NCI-H146 treated with DMSO at 0.1 percent for 48 hours (cell line): ENCODE measurements around the gene CYP39A1.
"Not testable (repeated sequence)": the region's sequence is repeated elsewhere in the genome, so short reads cannot be mapped to it uniquely, and the experiment has no call there.

Source experiments
- DNase-seq: peaks from one replicate; lab custom pipeline; 2025; ENCODE audit not compliant: unreplicated experiment; lab: John Stamatoyannopoulos, UW

CYP39A1 gene

GRCh38 chr6:46651006-46651405 is 1.6 kb downstream of the CYP39A1 start:
- DNase-seq: no peak

GRCh38 chr6:46648869-46649492 is 3.6 kb downstream of the CYP39A1 start:
- DNase-seq: no peak

GRCh38 chr6:46648108-46648507 is 4.5 kb downstream of the CYP39A1 start:
- not testable (repeated sequence) for DNase-seq

GRCh38 chr6:46645265-46645664 is 7.4 kb downstream of the CYP39A1 start:
- no peak for DNase-seq

GRCh38 chr6:46642928-46643751 is 9.5 kb downstream of the CYP39A1 start:
- DNase-seq: no peak

GRCh38 chr6:46638650-46639049 is 14.0 kb downstream of the CYP39A1 start:
- no peak for DNase-seq

- no peak for DNase-seq
Observed at GRCh38 chr6:46637933-46638332, 14.7 kb downstream of the CYP39A1 start.

GRCh38 chr6:46637145-46637544 is 15.5 kb downstream of the CYP39A1 start:
- DNase-seq: no peak

- no peak for DNase-seq
Observed at GRCh38 chr6:46635462-46635861, 17.2 kb downstream of the CYP39A1 start.

GRCh38 chr6:46632053-46632452 is 20.6 kb downstream of the CYP39A1 start:
- DNase-seq: no peak

- no peak for DNase-seq
Observed at GRCh38 chr6:46629691-46630090, 22.9 kb downstream of the CYP39A1 start.

- DNase-seq: no peak
Observed at GRCh38 chr6:46628976-46629375, 23.6 kb downstream of the CYP39A1 start.

- DNase-seq: no peak
Observed at GRCh38 chr6:46628498-46628897, 24.1 kb downstream of the CYP39A1 start.

- no peak for DNase-seq
Observed at GRCh38 chr6:46626976-46627375, 25.6 kb downstream of the CYP39A1 start.

- DNase-seq: no peak
Observed at GRCh38 chr6:46626228-46626909, 26.2 kb downstream of the CYP39A1 start.

GRCh38 chr6:46618726-46619125 is 33.9 kb downstream of the CYP39A1 start:
- no peak for DNase-seq

- no peak for DNase-seq
Observed at GRCh38 chr6:46612645-46613044, 40.0 kb downstream of the CYP39A1 start.

- DNase-seq: no peak
Observed at GRCh38 chr6:46610862-46611553, 41.6 kb downstream of the CYP39A1 start.

- DNase-seq: no peak
Observed at GRCh38 chr6:46606338-46606737, 46.3 kb downstream of the CYP39A1 start.

GRCh38 chr6:46605091-46605797 is 47.4 kb downstream of the CYP39A1 start:
- no peak for DNase-seq

- no peak for DNase-seq
Observed at GRCh38 chr6:46598215-46598614, 54.4 kb downstream of the CYP39A1 start.
